Osteoblast (primary cell): ENCODE measurements around the gene C20orf144. TPM values are rescaled to one million over a fixed set of nuclear protein-coding genes. Genes with fewer than 3 reads are reported as not detected.

Source experiments
- DNase-seq: peaks from one replicate; pipeline ENCODE4 v3.0.0; 2011; ENCODE audit warnings: low spot score, mixed read lengths; ENCODE audit not compliant: insufficient read length; ENCODE audit errors: missing footprints
- H2AFZ ChIP-seq: 2 replicates; pipeline ENCODE4 v1.6.0; 2011; ENCODE audit warnings: mild to moderate bottlenecking, low read length
- H3K27ac ChIP-seq: 2 replicates; pipeline ENCODE4 v1.5.1; 2011; ENCODE audit warnings: mild to moderate bottlenecking, low read depth, low read length, moderate library complexity
- H3K27me3 ChIP-seq: 2 replicates; pipeline ENCODE4 v1.6.0; 2012; ENCODE audit warnings: mild to moderate bottlenecking, control low read depth, inconsistent platforms, low read length, moderate library complexity; ENCODE audit not compliant: insufficient read depth
- H3K36me3 ChIP-seq: 2 replicates; pipeline ENCODE4 v1.5.1; 2011; ENCODE audit warnings: mild to moderate bottlenecking, low read length, control low read depth, moderate library complexity; ENCODE audit not compliant: insufficient read depth
- H3K4me1 ChIP-seq: 2 replicates; pipeline ENCODE4 v1.5.1; 2011; ENCODE audit warnings: mild to moderate bottlenecking, low read length, control low read depth, moderate library complexity; ENCODE audit not compliant: insufficient read depth
- H3K4me2 ChIP-seq: 2 replicates; pipeline ENCODE4 v1.6.0; 2011; ENCODE audit warnings: mild to moderate bottlenecking, low read length; ENCODE audit not compliant: insufficient read depth
- H3K4me3 ChIP-seq: fragments of 200-600 bp; sonication (generic); 3 replicates; pipeline ENCODE4 v1.5.1; 2012; ENCODE audit warnings: mild to moderate bottlenecking, low read length, inconsistent platforms; ENCODE audit not compliant: insufficient read depth
- H3K79me2 ChIP-seq: 2 replicates; pipeline ENCODE4 v1.6.0; 2012; ENCODE audit warnings: mild to moderate bottlenecking, low read length, control low read depth, inconsistent platforms; ENCODE audit not compliant: insufficient read depth
- H3K9me3 ChIP-seq: 2 replicates; pipeline ENCODE4 v1.5.1; 2011; ENCODE audit warnings: low read depth, low read length, control low read depth
- H4K20me1 ChIP-seq: 2 replicates; pipeline ENCODE4 v1.6.0; 2012; ENCODE audit warnings: mild to moderate bottlenecking, low read length, control low read depth; ENCODE audit not compliant: insufficient read depth
- CTCF ChIP-seq: IDR thresholded peaks from 2 replicates; pipeline ENCODE4 v1.5.1; 2011; ENCODE audit warnings: mild to moderate bottlenecking, low read depth, low read length, moderate library complexity; ENCODE audit errors: extremely low read depth
- total RNA-seq: library from RNA; depleted of rRNA; stranded (reverse); fragments of >200 nt; gene quantifications from 2 replicates; pipeline ENCODE4 v1.2.3, GENCODE V29; 2012

Gene C20orf144
- total RNA-seq, 1 donor, result under 0.01 TPM

- H3K79me2 ChIP-seq, result no peaks in the 10 kb centered on the region
- peak overlapping the region; percentile 66 for H3K4me2 ChIP-seq
- peak overlapping the region; percentile 45 for H3K4me3 ChIP-seq
- peaks cover 10% of the 10 kb centered on the region for H3K4me1 ChIP-seq
- peaks cover 12% of the 10 kb centered on the region for H4K20me1 ChIP-seq
- H3K9me3 ChIP-seq, result no peaks in the 10 kb centered on the region
- peaks cover 4% of the 10 kb centered on the region for H3K36me3 ChIP-seq
- H2AFZ ChIP-seq, result peak overlapping the region; percentile 64
- H3K27me3 ChIP-seq, result peaks cover 6% of the 10 kb centered on the region
- DNase-seq, result peak; percentile 96
- no peak overlapping the region for H3K27ac ChIP-seq
- TF ChIP-seq CTCF, result peak; percentile 92
These were observed 8.8 kb upstream of the C20orf144 start for GRCh38 chr20:33653218-33653899.

GRCh38 chr20:33653900-33654596 lies 8.1 kb upstream of the C20orf144 start:
- peak overlapping the region; percentile 66 for H3K4me2 ChIP-seq
- H4K20me1 ChIP-seq, result peaks cover 7% of the 10 kb centered on the region
- H3K4me1 ChIP-seq, result peaks cover 5% of the 10 kb centered on the region
- no peaks in the 10 kb centered on the region for H3K79me2 ChIP-seq
- H2AFZ ChIP-seq, result no peak overlapping the region
- no peak for TF ChIP-seq CTCF
- DNase-seq, result peak; percentile 55
- no peak overlapping the region for H3K4me3 ChIP-seq
- peaks cover 5% of the 10 kb centered on the region for H3K36me3 ChIP-seq
- no peak overlapping the region for H3K27ac ChIP-seq
- no peaks in the 10 kb centered on the region for H3K9me3 ChIP-seq
- H3K27me3 ChIP-seq, result peaks cover 6% of the 10 kb centered on the region

- no peak overlapping the region for H3K27ac ChIP-seq
- peaks cover 5% of the 10 kb centered on the region for H3K4me1 ChIP-seq
- TF ChIP-seq CTCF, result no peak
These were observed 7.4 kb upstream of the C20orf144 start for GRCh38 chr20:33654680-33655161.

GRCh38 chr20:33655164-33655563 lies 7.0 kb upstream of the C20orf144 start:
- no peak overlapping the region for H3K4me3 ChIP-seq
- H3K9me3 ChIP-seq, result no peaks in the 10 kb centered on the region

More at GRCh38 chr20:33654680-33655161, 7.4 kb upstream of the C20orf144 start:
- Histone ChIP-seq H2AFZ (no peak overlapping the region), H4K20me1 (peaks cover 3% of the 10 kb centered on the region), H3K36me3 (peaks cover 5% of the 10 kb centered on the region), H3K79me2 (no peaks in the 10 kb centered on the region), H3K4me3 (no peak overlapping the region), H3K27me3 (peaks cover 6% of the 10 kb centered on the region), H3K4me2 (no peak overlapping the region), H3K9me3 (no peaks in the 10 kb centered on the region)
- peak; percentile 25 for DNase-seq

More at GRCh38 chr20:33655164-33655563, 7.0 kb upstream of the C20orf144 start:
- peaks cover 5% of the 10 kb centered on the region for H3K4me1 ChIP-seq
- no peak overlapping the region for H3K4me2 ChIP-seq
- H3K27ac ChIP-seq, result no peak overlapping the region
- peak; percentile 64 for DNase-seq
- H3K27me3 ChIP-seq, result peaks cover 6% of the 10 kb centered on the region
- TF ChIP-seq CTCF, result no peak
- H3K79me2 ChIP-seq, result no peaks in the 10 kb centered on the region
- peaks cover 3% of the 10 kb centered on the region for H4K20me1 ChIP-seq
- no peak overlapping the region for H2AFZ ChIP-seq
- peaks cover 5% of the 10 kb centered on the region for H3K36me3 ChIP-seq
